ENCODE results near the gene SSC5D. TPM values are rescaled to one million over a fixed set of nuclear protein-coding genes. Genes with fewer than 3 reads are reported as not detected.

SSC5D gene
- polyA plus RNA-seq, 1 donor (not counting 4 experiments of a cell fraction or from before 2014, with no cell fraction given), result not detected

GRCh38 chr19:55454787-55455243, 33.4 kb upstream of the SSC5D start:
- Histone ChIP-seq H3K27ac (ENCODE audit: control insufficient read depth, insufficient read depth, low read length) (no peak overlapping the region), H3K27me3 (ENCODE audit: control insufficient read depth, extremely low read depth, insufficient read depth, low read length) (peaks cover 27% of the 10 kb centered on the region), H3K9ac (ENCODE audit: control insufficient read depth, extremely low read depth, insufficient read depth, low read length) (no peak overlapping the region), H3K9me3 (ENCODE audit: control insufficient read depth, low read depth, low read length) (no peaks in the 10 kb centered on the region), H3K4me1 (ENCODE audit: control insufficient read depth, extremely low read depth, insufficient read depth, low read length) (no peaks in the 10 kb centered on the region), H3K36me3 (ENCODE audit: control insufficient read depth in 2 of 2, extremely low read depth in 1 of 2, insufficient read depth in 2 of 2, low read length in 2 of 2) (peaks cover 0 to 3% of the 10 kb centered on the region in 2 experiments), H3K4me3 (ENCODE audit: control insufficient read depth in 2 of 3, extremely low read depth in 1 of 3, insufficient read depth in 2 of 3, low read depth in 1 of 3, low read length in 3 of 3) (no peak overlapping the region), H4K20me1 (ENCODE audit: control insufficient read depth, extremely low read depth, insufficient read depth, low read length) (peaks cover 2% of the 10 kb centered on the region), H3K4me2 (ENCODE audit: control insufficient read depth, extremely low read depth, insufficient read depth, low read depth, low read length) (no peak overlapping the region), H2AFZ (ENCODE audit: control insufficient read depth, low read length) (no peak overlapping the region), H3K9me1 (ENCODE audit: control insufficient read depth, extremely low read depth, insufficient read depth, low read length) (no peaks in the 10 kb centered on the region), H3K79me2 (ENCODE audit: control insufficient read depth, insufficient read depth, low read length) (no peaks in the 10 kb centered on the region)
- DNase-seq (ENCODE audit: low read depth, low spot score), result no peak
- no peak for TF ChIP-seq EZH2 (IDR thresholded peaks at IDR 0.05; ENCODE audit: low read length)
- TF ChIP-seq CTCF (optimal IDR thresholded peaks at IDR 0.05 in 1 of 3, IDR thresholded peaks at IDR 0.05 in 1 of 3, conservative IDR thresholded peaks at IDR 0.05 in 1 of 3; ENCODE audit: extremely low read depth in 1 of 3, insufficient read depth in 2 of 3, low read length in 3 of 3), result peak; percentile 67 to 79 (median 69)
- dilution Hi-C loops (cut with MboI; ENCODE audit: extremely low pct_ligation_motif_present, low sequenced_read_pairs), result no loop called here
- FAIRE-seq, result no peak

- peaks cover 3% of the 10 kb centered on the region for H3K4me1 ChIP-seq (ENCODE audit: control insufficient read depth, extremely low read depth, insufficient read depth, low read length)
- no peak for DNase-seq (ENCODE audit: low read depth, low spot score)
- H3K9me1 ChIP-seq (ENCODE audit: control insufficient read depth, extremely low read depth, insufficient read depth, low read length), result no peaks in the 10 kb centered on the region
- H3K27me3 ChIP-seq (ENCODE audit: control insufficient read depth, extremely low read depth, insufficient read depth, low read length), result peaks cover 19% of the 10 kb centered on the region
- no peaks in the 10 kb centered on the region for H3K79me2 ChIP-seq (ENCODE audit: control insufficient read depth, insufficient read depth, low read length)
- no peak overlapping the region for H3K27ac ChIP-seq (ENCODE audit: control insufficient read depth, insufficient read depth, low read length)
- no peak overlapping the region for H3K4me2 ChIP-seq (ENCODE audit: control insufficient read depth, extremely low read depth, insufficient read depth, low read depth, low read length)
- dilution Hi-C loops (cut with MboI; ENCODE audit: extremely low pct_ligation_motif_present, low sequenced_read_pairs), result no loop called here
- no peaks in the 10 kb centered on the region for H3K9me3 ChIP-seq (ENCODE audit: control insufficient read depth, low read depth, low read length)
- TF ChIP-seq EZH2 (IDR thresholded peaks at IDR 0.05; ENCODE audit: low read length) (no peak), CTCF (optimal IDR thresholded peaks at IDR 0.05 in 1 of 3, IDR thresholded peaks at IDR 0.05 in 1 of 3, conservative IDR thresholded peaks at IDR 0.05 in 1 of 3; ENCODE audit: extremely low read depth in 1 of 3, insufficient read depth in 2 of 3, low read length in 3 of 3) (no peak)
- no peak overlapping the region for H2AFZ ChIP-seq (ENCODE audit: control insufficient read depth, low read length)
- peaks cover 2% of the 10 kb centered on the region for H4K20me1 ChIP-seq (ENCODE audit: control insufficient read depth, extremely low read depth, insufficient read depth, low read length)
- H3K4me3 ChIP-seq (ENCODE audit: control insufficient read depth in 2 of 3, extremely low read depth in 1 of 3, insufficient read depth in 2 of 3, low read depth in 1 of 3, low read length in 3 of 3), result no peak overlapping the region
- H3K36me3 ChIP-seq (ENCODE audit: control insufficient read depth in 2 of 2, extremely low read depth in 1 of 2, insufficient read depth in 2 of 2, low read length in 2 of 2), result peaks cover 0 to 3% of the 10 kb centered on the region in 2 experiments
- FAIRE-seq, result no peak
- no peak overlapping the region for H3K9ac ChIP-seq (ENCODE audit: control insufficient read depth, extremely low read depth, insufficient read depth, low read length)
These were observed 32.5 kb upstream of the SSC5D start for GRCh38 chr19:55455576-55456235.

Measured in keratinocyte (primary cell).